GM12875 (cell line): ENCODE measurements around the gene TEX30.

Experiments used
- H3K4me3 ChIP-seq: one replicate; pipeline ENCODE4 v1.5.1; 2011; ENCODE audit warnings: low read depth, low read length, control low read depth
- CTCF ChIP-seq: IDR thresholded peaks from 2 replicates; pipeline ENCODE4 v1.5.1; 2011; ENCODE audit warnings: low read depth, mild to moderate bottlenecking, control low read depth, inconsistent platforms, low read length, moderate library complexity, borderline replicate concordance; ENCODE audit not compliant: insufficient read depth

TEX30 gene

GRCh38 chr13:102769679-102770078 lies 3.9 kb downstream of the TEX30 start:
- TF ChIP-seq CTCF: no peak
- no peak overlapping the region for H3K4me3 ChIP-seq

GRCh38 chr13:102768909-102769308 lies 4.7 kb downstream of the TEX30 start:
- no peak for TF ChIP-seq CTCF
- no peak overlapping the region for H3K4me3 ChIP-seq

GRCh38 chr13:102763741-102764140 lies 9.8 kb downstream of the TEX30 start:
- H3K4me3 ChIP-seq: no peak overlapping the region
- no peak for TF ChIP-seq CTCF

- no peak for TF ChIP-seq CTCF
- H3K4me3 ChIP-seq: no peak overlapping the region
Observed at GRCh38 chr13:102761071-102761470, 12.5 kb downstream of the TEX30 start.

- no peak overlapping the region for H3K4me3 ChIP-seq
- no peak for TF ChIP-seq CTCF
Observed at GRCh38 chr13:102758842-102759241, 14.7 kb downstream of the TEX30 start.

GRCh38 chr13:102757006-102757405 lies 16.6 kb downstream of the TEX30 start:
- H3K4me3 ChIP-seq: no peak overlapping the region
- no peak for TF ChIP-seq CTCF

- no peak overlapping the region for H3K4me3 ChIP-seq
- no peak for TF ChIP-seq CTCF
Observed at GRCh38 chr13:102751886-102752285, 21.7 kb downstream of the TEX30 start.
